OCI-LY3 (cell line): ENCODE results near the gene ADGRG6.

Experiments used
- H2AFZ ChIP-seq: fragments of 200-600, 300-600 bp; shearing (Covaris generic); 2 replicates; pipeline ENCODE4 v1.6.0; 2014; ENCODE audit warnings: antibody characterized with exemption, low read depth, low read length
- H3K27ac ChIP-seq: fragments of 200-600, 300-600 bp; sonication (generic); 2 replicates; pipeline ENCODE4 v1.5.1; 2014; ENCODE audit warnings: mild to moderate bottlenecking, low read length, moderate library complexity, mixed read lengths
- H3K27me3 ChIP-seq: fragments of 200-600, 300-600 bp; sonication (generic); 2 replicates; pipeline ENCODE4 v1.6.1; 2014; ENCODE audit warnings: low read depth, low read length, mixed read lengths
- H3K36me3 ChIP-seq: fragments of 200-600, 300-600 bp; sonication (generic); replicated peaks from 2 replicates; pipeline ENCODE3; 2014; ENCODE audit warnings: low read depth, low read length, mixed read lengths
- H3K4me1 ChIP-seq: fragments of 300-600, 200-600 bp; sonication (generic); 2 replicates; pipeline ENCODE4 v1.6.1; 2014; ENCODE audit warnings: low read length, mixed read lengths
- H3K4me2 ChIP-seq: fragments of 200-600, 300-600 bp; sonication (generic); 2 replicates; pipeline ENCODE4 v1.6.1; 2014; ENCODE audit warnings: low read length, mixed read lengths
- H3K4me3 ChIP-seq: fragments of 300-600, 200-600 bp; sonication (generic); 2 replicates; pipeline ENCODE4 v1.5.1; 2014; ENCODE audit warnings: antibody characterized with exemption, mild to moderate bottlenecking, low read length, moderate library complexity
- H3K79me2 ChIP-seq: fragments of 300-600, 200-600 bp; shearing (Covaris generic); 2 replicates; pipeline ENCODE4 v1.6.1; 2014; ENCODE audit warnings: mild to moderate bottlenecking, low read length, mixed read lengths
- H3K9ac ChIP-seq: fragments of 300-600, 200-600 bp; shearing (Covaris generic); 2 replicates; pipeline ENCODE4 v1.6.0; 2014; ENCODE audit warnings: mild to moderate bottlenecking, low read length, moderate library complexity
- H3K9me3 ChIP-seq: fragments of 200-600, 300-600 bp; shearing (Covaris generic); 2 replicates; pipeline ENCODE4 v1.6.1; 2014; ENCODE audit warnings: low read length, mixed read lengths; ENCODE audit not compliant: insufficient read depth
- H4K20me1 ChIP-seq: fragments of 200-600, 300-600 bp; sonication (generic); 2 replicates; pipeline ENCODE4 v1.6.1; 2016; ENCODE audit warnings: low read length, mixed read lengths; ENCODE audit not compliant: insufficient read depth
- EZH2phosphoT487 ChIP-seq: fragments of 200-600 bp; shearing (Covaris generic); IDR thresholded peaks from 2 replicates; pipeline ENCODE4 v1.6.1; 2018; ENCODE audit warnings: antibody characterized with exemption, mixed run types, low read depth
- TF ChIP-seq, protein P1 (sequence below): fragments of 200-600, 300-600 bp; sonication (generic); IDR thresholded peaks from 2 replicates; pipeline ENCODE4 v1.5.1; 2014; ENCODE audit warnings: antibody characterized with exemption, low read length, low read depth

Gene ADGRG6

GRCh38 chr6:142485256-142485655 lies 183.4 kb downstream of the ADGRG6 start:
- Histone ChIP-seq H3K9ac (no peak overlapping the region), H3K4me2 (no peak overlapping the region), H3K79me2 (no peaks in the 10 kb centered on the region), H4K20me1 (no peaks in the 10 kb centered on the region), H3K4me1 (no peaks in the 10 kb centered on the region), H3K27me3 (no peaks in the 10 kb centered on the region), H3K4me3 (no peak overlapping the region), H2AFZ (no peak overlapping the region), H3K9me3 (no peaks in the 10 kb centered on the region), H3K36me3 (no peaks in the 10 kb centered on the region), H3K27ac (no peak overlapping the region)
- no peak for TF ChIP-seq EZH2phosphoT487

GRCh38 chr6:142489722-142490610 lies 188.2 kb downstream of the ADGRG6 start:
- Histone ChIP-seq H3K27ac (no peak overlapping the region), H3K4me1 (no peaks in the 10 kb centered on the region), H2AFZ (no peak overlapping the region), H3K9me3 (no peaks in the 10 kb centered on the region), H4K20me1 (no peaks in the 10 kb centered on the region), H3K36me3 (no peaks in the 10 kb centered on the region), H3K9ac (no peak overlapping the region), H3K4me3 (no peak overlapping the region), H3K27me3 (no peaks in the 10 kb centered on the region), H3K79me2 (no peaks in the 10 kb centered on the region), H3K4me2 (no peak overlapping the region)
- TF ChIP-seq EZH2phosphoT487: no peak
- TF ChIP-seq, protein P1, sequence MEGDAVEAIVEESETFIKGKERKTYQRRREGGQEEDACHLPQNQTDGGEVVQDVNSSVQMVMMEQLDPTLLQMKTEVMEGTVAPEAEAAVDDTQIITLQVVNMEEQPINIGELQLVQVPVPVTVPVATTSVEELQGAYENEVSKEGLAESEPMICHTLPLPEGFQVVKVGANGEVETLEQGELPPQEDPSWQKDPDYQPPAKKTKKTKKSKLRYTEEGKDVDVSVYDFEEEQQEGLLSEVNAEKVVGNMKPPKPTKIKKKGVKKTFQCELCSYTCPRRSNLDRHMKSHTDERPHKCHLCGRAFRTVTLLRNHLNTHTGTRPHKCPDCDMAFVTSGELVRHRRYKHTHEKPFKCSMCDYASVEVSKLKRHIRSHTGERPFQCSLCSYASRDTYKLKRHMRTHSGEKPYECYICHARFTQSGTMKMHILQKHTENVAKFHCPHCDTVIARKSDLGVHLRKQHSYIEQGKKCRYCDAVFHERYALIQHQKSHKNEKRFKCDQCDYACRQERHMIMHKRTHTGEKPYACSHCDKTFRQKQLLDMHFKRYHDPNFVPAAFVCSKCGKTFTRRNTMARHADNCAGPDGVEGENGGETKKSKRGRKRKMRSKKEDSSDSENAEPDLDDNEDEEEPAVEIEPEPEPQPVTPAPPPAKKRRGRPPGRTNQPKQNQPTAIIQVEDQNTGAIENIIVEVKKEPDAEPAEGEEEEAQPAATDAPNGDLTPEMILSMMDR: no peak
